Measurements from ENCODE around the gene AQP1.

AQP1 gene

GRCh38 chr7:30925913-30926312, 14.3 kb downstream of the AQP1 start:
- TF ChIP-seq, protein P1, sequence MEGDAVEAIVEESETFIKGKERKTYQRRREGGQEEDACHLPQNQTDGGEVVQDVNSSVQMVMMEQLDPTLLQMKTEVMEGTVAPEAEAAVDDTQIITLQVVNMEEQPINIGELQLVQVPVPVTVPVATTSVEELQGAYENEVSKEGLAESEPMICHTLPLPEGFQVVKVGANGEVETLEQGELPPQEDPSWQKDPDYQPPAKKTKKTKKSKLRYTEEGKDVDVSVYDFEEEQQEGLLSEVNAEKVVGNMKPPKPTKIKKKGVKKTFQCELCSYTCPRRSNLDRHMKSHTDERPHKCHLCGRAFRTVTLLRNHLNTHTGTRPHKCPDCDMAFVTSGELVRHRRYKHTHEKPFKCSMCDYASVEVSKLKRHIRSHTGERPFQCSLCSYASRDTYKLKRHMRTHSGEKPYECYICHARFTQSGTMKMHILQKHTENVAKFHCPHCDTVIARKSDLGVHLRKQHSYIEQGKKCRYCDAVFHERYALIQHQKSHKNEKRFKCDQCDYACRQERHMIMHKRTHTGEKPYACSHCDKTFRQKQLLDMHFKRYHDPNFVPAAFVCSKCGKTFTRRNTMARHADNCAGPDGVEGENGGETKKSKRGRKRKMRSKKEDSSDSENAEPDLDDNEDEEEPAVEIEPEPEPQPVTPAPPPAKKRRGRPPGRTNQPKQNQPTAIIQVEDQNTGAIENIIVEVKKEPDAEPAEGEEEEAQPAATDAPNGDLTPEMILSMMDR (conservative IDR thresholded peaks at IDR 0.05; ENCODE audit: control insufficient read depth, insufficient read depth, low read depth, low read length): no peak
- DNase-seq (ENCODE audit: low read depth): no peak

GRCh38 chr7:30926313-30926712, 14.7 kb downstream of the AQP1 start:
- TF ChIP-seq, protein P1 (conservative IDR thresholded peaks at IDR 0.05; ENCODE audit: control insufficient read depth, insufficient read depth, low read depth, low read length): no peak
- H3K4me3 ChIP-seq (ENCODE audit: control insufficient read depth, low read depth, low read length): no peak overlapping the region
- DNase-seq (ENCODE audit: low read depth): no peak

More at GRCh38 chr7:30925913-30926312, 14.3 kb downstream of the AQP1 start:
- no peak overlapping the region for H3K4me3 ChIP-seq (ENCODE audit: control insufficient read depth, low read depth, low read length)

DNA sequence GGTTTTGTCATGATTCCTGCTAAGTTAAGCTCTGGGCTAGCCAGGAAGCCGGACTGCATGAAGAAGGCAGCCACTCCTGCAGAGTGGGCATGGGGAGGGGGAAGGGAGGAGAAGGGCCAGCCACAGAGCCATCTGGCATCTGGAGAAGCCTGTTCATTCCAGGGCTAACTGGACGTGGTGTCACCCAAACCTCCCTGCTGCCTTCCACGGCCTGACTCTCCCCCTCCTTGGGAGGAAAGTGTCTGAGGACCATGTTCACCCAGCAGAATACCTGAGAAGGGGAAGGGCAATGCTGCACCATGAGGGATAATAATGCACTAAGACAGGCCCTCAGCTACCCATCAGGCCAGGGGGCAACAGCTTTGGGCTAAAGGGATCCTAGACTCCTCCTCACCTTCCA, 15.4 kb downstream of the AQP1 start:
- no peak for DNase-seq (ENCODE audit: low read depth)
- H3K4me3 ChIP-seq (ENCODE audit: control insufficient read depth, low read depth, low read length): no peak overlapping the region
- TF ChIP-seq, protein P1 (conservative IDR thresholded peaks at IDR 0.05; ENCODE audit: control insufficient read depth, insufficient read depth, low read depth, low read length): no peak

GRCh38 chr7:30927559-30927958, 15.9 kb downstream of the AQP1 start:
- no peak for DNase-seq (ENCODE audit: low read depth)
- TF ChIP-seq, protein P1 (conservative IDR thresholded peaks at IDR 0.05; ENCODE audit: control insufficient read depth, insufficient read depth, low read depth, low read length): no peak
- no peak overlapping the region for H3K4me3 ChIP-seq (ENCODE audit: control insufficient read depth, low read depth, low read length)

DNA sequence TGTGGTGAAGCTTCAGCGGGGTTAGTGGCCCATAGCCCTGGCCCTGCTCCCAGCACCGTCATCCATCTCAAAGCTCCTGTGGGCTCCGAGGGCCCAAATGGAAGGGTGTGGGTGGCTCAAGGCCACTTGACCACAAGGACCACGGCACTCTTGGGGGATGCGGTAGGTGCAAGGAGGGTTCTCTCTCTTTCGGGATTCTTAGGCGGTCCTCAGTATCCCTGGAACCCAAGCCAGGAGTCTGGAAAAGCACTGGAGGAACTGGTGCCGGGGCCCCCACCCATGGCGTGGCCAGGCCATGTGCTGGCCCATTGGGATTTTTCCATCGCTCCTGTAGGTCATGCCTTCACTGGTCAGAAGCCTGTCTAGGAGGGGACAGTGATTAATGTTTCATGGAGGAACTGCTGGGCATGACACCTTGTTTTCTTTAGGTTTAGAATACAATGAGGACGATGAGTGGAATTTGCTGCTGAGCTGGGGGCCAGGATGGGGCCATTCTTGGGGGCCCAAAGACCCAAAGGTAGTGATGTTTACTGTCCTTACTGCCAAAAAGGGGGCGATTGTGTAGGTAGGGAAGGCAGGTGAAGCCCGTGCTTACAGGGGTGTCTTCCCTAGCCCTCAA, 16.7 kb downstream of the AQP1 start:
- H3K4me3 ChIP-seq (ENCODE audit: control insufficient read depth, low read depth, low read length): no peak overlapping the region
- DNase-seq (ENCODE audit: low read depth): no peak
- TF ChIP-seq, protein P1 (conservative IDR thresholded peaks at IDR 0.05; ENCODE audit: control insufficient read depth, insufficient read depth, low read depth, low read length): no peak

- TF ChIP-seq, protein P1 (conservative IDR thresholded peaks at IDR 0.05; ENCODE audit: control insufficient read depth, insufficient read depth, low read depth, low read length): no peak
- H3K4me3 ChIP-seq (ENCODE audit: control insufficient read depth, low read depth, low read length): no peak overlapping the region
- no peak for DNase-seq (ENCODE audit: low read depth)
These were observed 18.0 kb downstream of the AQP1 start for GRCh38 chr7:30929686-30930085.

DNA sequence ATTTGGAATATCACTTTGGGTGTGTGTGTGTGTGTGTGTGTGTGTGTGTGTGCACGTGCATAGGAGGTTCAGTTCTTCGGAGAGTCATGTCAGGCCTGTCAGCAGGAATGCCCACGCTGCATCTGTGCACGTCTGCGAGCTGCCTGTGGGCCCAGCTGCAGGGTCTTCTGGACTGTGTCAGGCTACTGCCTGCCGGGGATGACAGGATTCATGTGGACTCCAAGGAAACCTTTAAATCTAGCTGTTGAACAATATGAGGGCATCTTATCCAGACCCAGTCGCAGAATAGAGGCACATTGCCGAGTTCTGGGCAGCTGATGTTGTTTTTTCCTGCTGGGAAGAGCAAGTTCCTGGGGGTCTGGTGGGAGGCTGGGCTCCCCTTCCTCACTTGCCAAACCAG, 19.0 kb downstream of the AQP1 start:
- no peak for DNase-seq (ENCODE audit: low read depth)
- TF ChIP-seq, protein P1 (conservative IDR thresholded peaks at IDR 0.05; ENCODE audit: control insufficient read depth, insufficient read depth, low read depth, low read length): no peak
- no peak overlapping the region for H3K4me3 ChIP-seq (ENCODE audit: control insufficient read depth, low read depth, low read length)
